Measurements from ENCODE around the gene LGALS7. TPM values are rescaled to one million over a fixed set of nuclear protein-coding genes. Genes with fewer than 3 reads are reported as not detected.
A peak's percentile ranks its signal among the peaks of the same experiment; 100 is the strongest.

The LGALS7 gene
- polyA plus RNA-seq, 1 of the 3 experiments (the other 2 are of a cell fraction): not detected

GRCh38 chr19:38730470-38730730 is 42.9 kb downstream of the LGALS7 start:
- ChIA-PET POLR2A (interaction anchor here (0.5 kb wide), 1 partner anchor 102 kb away, joined by 4 read pairs; no protein-coding TSS in a partner anchor), CTCF (interaction anchor here (0.6 to 1.6 kb wide), 15 partner anchors 11 to 328 kb away, joined by 3 to 6 read pairs (median 3); partner anchors contain the start of genes CAPN12, FAM98C, MRPS12 and SARS2)
- Histone ChIP-seq H3K9me3 (no peaks in the 10 kb centered on the region), H3K4me3 (ENCODE audit: low read depth in 2 of 2, low read length in 1 of 2) (no peak overlapping the region), H3K79me2 (ENCODE audit: insufficient read depth) (no peaks in the 10 kb centered on the region; the same call in 1 of the 2 replicates), H3K9ac (no peak overlapping the region), H2AFZ (ENCODE audit: low read depth) (no peak overlapping the region), H3K27ac (ENCODE audit: low read depth in 2 of 2, low read length in 1 of 2) (no peak overlapping the region), H3K36me3 (replicated peaks in 1 of 2; ENCODE audit: control insufficient read depth in 1 of 2, insufficient read depth in 2 of 2, low read length in 1 of 2) (peaks cover 36 to 56% of the 10 kb centered on the region in 2 experiments), H3K9me2 (no peaks in the 10 kb centered on the region), H3F3A (replicated peaks; ENCODE audit: insufficient read depth) (peaks cover 56% of the 10 kb centered on the region), H3K4me1 (ENCODE audit: control insufficient read depth in 1 of 2, insufficient read depth in 2 of 2, low read depth in 1 of 2, low read length in 1 of 2) (peaks cover 3 to 12% of the 10 kb centered on the region in 2 experiments; a peak in 3 of 4 replicates), H4K20me1 (ENCODE audit: insufficient read depth) (peaks cover 10% of the 10 kb centered on the region; the same call in 1 of the 2 replicates), H3K4me2 (no peak overlapping the region), H3K27me3 (ENCODE audit: insufficient read depth) (no peaks in the 10 kb centered on the region)
- 97% methylated on average over 7 of the region's 7 CpGs for WGBS (ENCODE audit: low lambda C conversion rate)
- TF ChIP-seq JUND (IDR thresholded peaks at IDR 0.05): no peak
- DNase-seq: no peak

DNA sequence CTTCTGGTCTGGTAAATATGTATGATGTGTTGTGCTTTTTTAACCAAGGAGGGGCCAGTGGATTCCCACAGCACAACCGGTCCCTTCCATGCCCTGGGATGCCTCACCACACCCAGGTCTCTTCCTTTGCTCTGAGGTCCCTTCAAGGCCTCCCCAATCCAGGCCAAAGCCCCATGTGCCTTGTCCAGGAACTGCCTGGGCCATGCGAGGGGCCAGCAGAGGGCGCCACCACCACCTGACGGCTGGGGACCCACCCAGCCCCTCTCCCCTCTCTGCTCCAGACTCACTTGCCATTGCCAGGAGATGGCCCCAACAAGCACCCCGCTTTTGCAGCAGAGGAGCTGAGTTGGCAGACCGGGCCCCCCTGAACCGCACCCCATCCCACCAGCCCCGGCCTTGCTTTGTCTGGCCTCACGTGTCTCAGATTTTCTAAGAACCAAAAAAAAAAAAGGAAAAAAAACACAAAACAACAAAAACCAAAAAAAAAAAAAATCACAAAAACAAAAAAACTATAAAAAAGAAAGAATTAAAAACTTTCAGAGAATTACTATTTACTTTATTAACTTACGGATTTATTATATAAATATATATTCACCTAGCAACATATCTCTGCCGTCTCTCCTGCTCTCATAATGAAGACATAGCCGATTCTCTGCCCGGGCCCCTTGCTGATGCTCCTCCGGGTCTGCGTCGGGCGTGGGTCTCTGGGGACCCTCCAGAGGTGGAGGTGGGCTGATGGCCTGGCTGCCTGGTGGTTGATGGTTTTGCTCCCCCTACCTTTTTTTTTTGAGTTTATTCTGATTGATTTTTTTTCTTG is 43.5 kb downstream of the LGALS7 start:
- H3F3A ChIP-seq (replicated peaks; ENCODE audit: insufficient read depth): peaks cover 51% of the 10 kb centered on the region
- H3K9me3 ChIP-seq: no peaks in the 10 kb centered on the region
- POLR2A ChIA-PET: interaction anchor here (0.5 kb wide), 1 partner anchor 102 kb away, joined by 4 read pairs; no protein-coding TSS in a partner anchor
- WGBS (ENCODE audit: low lambda C conversion rate): 87% methylated on average over 12 of the region's 17 CpGs
- no peaks in the 10 kb centered on the region for H3K27me3 ChIP-seq (ENCODE audit: insufficient read depth)
- TF ChIP-seq SMC3 (IDR thresholded peaks at IDR 0.05; ENCODE audit: low read depth, low read length): peak; percentile 65
- TF ChIP-seq RFX5 (IDR thresholded peaks at IDR 0.05; ENCODE audit: low read length): no peak
- TF ChIP-seq GABPA (IDR thresholded peaks at IDR 0.05; ENCODE audit: low read depth): no peak
- TF ChIP-seq, protein P1, sequence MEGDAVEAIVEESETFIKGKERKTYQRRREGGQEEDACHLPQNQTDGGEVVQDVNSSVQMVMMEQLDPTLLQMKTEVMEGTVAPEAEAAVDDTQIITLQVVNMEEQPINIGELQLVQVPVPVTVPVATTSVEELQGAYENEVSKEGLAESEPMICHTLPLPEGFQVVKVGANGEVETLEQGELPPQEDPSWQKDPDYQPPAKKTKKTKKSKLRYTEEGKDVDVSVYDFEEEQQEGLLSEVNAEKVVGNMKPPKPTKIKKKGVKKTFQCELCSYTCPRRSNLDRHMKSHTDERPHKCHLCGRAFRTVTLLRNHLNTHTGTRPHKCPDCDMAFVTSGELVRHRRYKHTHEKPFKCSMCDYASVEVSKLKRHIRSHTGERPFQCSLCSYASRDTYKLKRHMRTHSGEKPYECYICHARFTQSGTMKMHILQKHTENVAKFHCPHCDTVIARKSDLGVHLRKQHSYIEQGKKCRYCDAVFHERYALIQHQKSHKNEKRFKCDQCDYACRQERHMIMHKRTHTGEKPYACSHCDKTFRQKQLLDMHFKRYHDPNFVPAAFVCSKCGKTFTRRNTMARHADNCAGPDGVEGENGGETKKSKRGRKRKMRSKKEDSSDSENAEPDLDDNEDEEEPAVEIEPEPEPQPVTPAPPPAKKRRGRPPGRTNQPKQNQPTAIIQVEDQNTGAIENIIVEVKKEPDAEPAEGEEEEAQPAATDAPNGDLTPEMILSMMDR (IDR thresholded peaks at IDR 0.05): peak; percentile 82
- TF ChIP-seq, protein P2, sequence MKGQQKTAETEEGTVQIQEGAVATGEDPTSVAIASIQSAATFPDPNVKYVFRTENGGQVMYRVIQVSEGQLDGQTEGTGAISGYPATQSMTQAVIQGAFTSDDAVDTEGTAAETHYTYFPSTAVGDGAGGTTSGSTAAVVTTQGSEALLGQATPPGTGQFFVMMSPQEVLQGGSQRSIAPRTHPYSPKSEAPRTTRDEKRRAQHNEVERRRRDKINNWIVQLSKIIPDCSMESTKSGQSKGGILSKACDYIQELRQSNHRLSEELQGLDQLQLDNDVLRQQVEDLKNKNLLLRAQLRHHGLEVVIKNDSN (IDR thresholded peaks at IDR 0.05; ENCODE audit: borderline replicate concordance, low read depth): no peak
- TF ChIP-seq RXRA (IDR thresholded peaks at IDR 0.05; ENCODE audit: borderline replicate concordance, low read depth): no peak
- TF ChIP-seq RAD21 (IDR thresholded peaks at IDR 0.05; ENCODE audit: low read length): peak; percentile 71
- no peak for TF ChIP-seq MEF2A (IDR thresholded peaks at IDR 0.05; ENCODE audit: borderline replicate concordance, low read depth)
- no peak overlapping the region for H3K27ac ChIP-seq (ENCODE audit: low read depth in 2 of 2, low read length in 1 of 2)
- no peaks in the 10 kb centered on the region for H3K9me2 ChIP-seq
- peaks cover 0 to 12% of the 10 kb centered on the region in 2 experiments; a peak in 2 of 4 replicates for H3K4me1 ChIP-seq (ENCODE audit: control insufficient read depth in 1 of 2, insufficient read depth in 2 of 2, low read depth in 1 of 2, low read length in 1 of 2)
- peaks cover 10% of the 10 kb centered on the region; the same call in 1 of the 2 replicates for H4K20me1 ChIP-seq (ENCODE audit: insufficient read depth)
- H3K79me2 ChIP-seq (ENCODE audit: insufficient read depth): no peaks in the 10 kb centered on the region; the same call in 1 of the 2 replicates
- CTCF ChIA-PET: interaction anchor here (0.6 to 1.6 kb wide), 13 partner anchors 11 to 327 kb away, joined by 3 to 6 read pairs (median 3); partner anchors contain the start of genes CAPN12, FAM98C, MRPS12 and SARS2
- H3K9ac ChIP-seq: no peak overlapping the region
- no peak overlapping the region for H3K4me2 ChIP-seq
- H3K36me3 ChIP-seq (replicated peaks in 1 of 2; ENCODE audit: control insufficient read depth in 1 of 2, insufficient read depth in 2 of 2, low read length in 1 of 2): peaks cover 42 to 62% of the 10 kb centered on the region in 2 experiments
- peak overlapping the region in 1 of 2 experiments; percentile 19; a peak in 1 of 4 replicates for H3K4me3 ChIP-seq (ENCODE audit: low read depth in 2 of 2, low read length in 1 of 2)
- peak; percentile 91 for DNase-seq
- H2AFZ ChIP-seq (ENCODE audit: low read depth): no peak overlapping the region

All from SK-N-SH (cell line).